Panc1 (cell line): ENCODE results near the gene PDE3A.

Experiments
- CTCF ChIP-seq: fragments of 450-650 bp; IDR thresholded peaks from 2 replicates; pipeline ENCODE4 v1.5.1; 2017; ENCODE audit warnings: mild to moderate bottlenecking
- POLR2AphosphoS5 ChIP-seq: IDR thresholded peaks from 2 replicates; pipeline ENCODE4 v1.6.1; 2012; ENCODE audit warnings: mild to moderate bottlenecking, low read depth, low read length, moderate library complexity
- REST ChIP-seq, 2 experiments: IDR thresholded peaks; 2 replicates each; pipeline ENCODE4 v1.6.1; 2011 to 2012; ENCODE audit warnings: low read depth in 2 of 2, control low read depth in 1 of 2, low read length in 1 of 2, mild to moderate bottlenecking in 1 of 2, moderate library complexity in 1 of 2; ENCODE audit not compliant: insufficient read depth in 1 of 2

GRCh38 chr12:20345866-20346265 is 22.5 kb upstream of the PDE3A start:
- TF ChIP-seq CTCF, result no peak
- no peak for TF ChIP-seq POLR2AphosphoS5
- TF ChIP-seq REST (IDR thresholded peaks at IDR 0.05; ENCODE audit: insufficient read depth in 1 of 2, low read depth in 2 of 2, low read length in 1 of 2), result no peak
